GM12878 (cell line): ENCODE data around the gene PTTG2. TPM values are rescaled to one million over a fixed set of nuclear protein-coding genes. Genes with fewer than 3 reads are reported as not detected.

ENCODE experiments used
- BCLAF1 ChIP-seq: fragments of 450-650 bp; IDR thresholded peaks from 2 replicates; pipeline ENCODE4 v1.6.1; 2017; ENCODE audit warnings: antibody characterized with exemption, mild to moderate bottlenecking, moderate library complexity
- BRCA1 ChIP-seq: IDR thresholded peaks from 2 replicates; pipeline ENCODE4 v1.6.1; 2011; ENCODE audit warnings: low read depth, low read length, improper control_type of control experiment
- CEBPB ChIP-seq, 2 experiments: fragments of 150-350 bp in 1 of 2; IDR thresholded peaks; 2 replicates each; pipeline ENCODE4 v1.6.1; 2012 to 2014; ENCODE audit warnings: low read depth in 2 of 2, low read length in 2 of 2, borderline replicate concordance in 1 of 2, inconsistent platforms in 1 of 2
- EZH2 ChIP-seq: IDR thresholded peaks from 2 replicates; pipeline ENCODE4 v1.6.1; 2012; ENCODE audit warnings: low read depth, mild to moderate bottlenecking, control low read depth, inconsistent platforms, low read length, borderline replicate concordance; ENCODE audit not compliant: control insufficient read depth
- MXI1 ChIP-seq: fragments of 150-350 bp; IDR thresholded peaks from 2 replicates; pipeline ENCODE4 v1.6.1; 2011; ENCODE audit warnings: low read depth, mild to moderate bottlenecking, inconsistent platforms, low read length, improper control_type of control experiment
- NFYB ChIP-seq: IDR thresholded peaks from 2 replicates; pipeline ENCODE4 v1.6.1; 2011; ENCODE audit warnings: low read depth, mild to moderate bottlenecking, low read length, improper control_type of control experiment, moderate library complexity; ENCODE audit not compliant: insufficient read depth
- POLR2AphosphoS2 ChIP-seq: IDR thresholded peaks from 2 replicates; pipeline ENCODE4 v1.6.1; 2011; ENCODE audit warnings: low read depth, mild to moderate bottlenecking, low read length, improper control_type of control experiment, moderate library complexity
- RELB ChIP-seq: fragments of 450-650 bp; IDR thresholded peaks from 2 replicates; pipeline ENCODE4 v1.6.1; 2017; ENCODE audit warnings: low read depth, mild to moderate bottlenecking, moderate library complexity
- SREBF1 ChIP-seq: IDR thresholded peaks from 2 replicates; pipeline ENCODE4 v1.6.1; 2012; ENCODE audit warnings: mild to moderate bottlenecking, low read length
- ZNF217 ChIP-seq: fragments of 450-650 bp; IDR thresholded peaks from 2 replicates; pipeline ENCODE4 v1.6.1; 2017; ENCODE audit warnings: antibody characterized with exemption, mild to moderate bottlenecking
- ZNF592 ChIP-seq: fragments of 450-650 bp; IDR thresholded peaks from 2 replicates; pipeline ENCODE4 v1.6.1; 2017; ENCODE audit warnings: mild to moderate bottlenecking, moderate library complexity
- polyA plus RNA-seq, 11 experiments: library from polyadenylated mRNA; depleted of rRNA in 4 of 11; unstranded in 6 of 11; stranded (reverse) in 5 of 11; fragments of >200 nt; fragmentation: Nextera tagmentation in 4 of 11; fragmentation: Illumina TruSeq in 1 of 11; extraction: Ambion mirVana in 4 of 11; extraction: Trizol in 1 of 11; gene quantifications; 1 replicate in 1 of 11; 2 replicates in 10 of 11; pipeline versions ENCODE4 v1.2.1 to v1.2.3, GENCODE V29; 2011 to 2016; ENCODE audit warnings: inconsistent platforms in 2 of 11, missing spikeins in 2 of 11, low read depth in 1 of 11
- total RNA-seq, 4 experiments: library from RNA; depleted of rRNA in 3 of 4; stranded (reverse); fragments of >200 nt in 3 of 4; fragmentation: Illumina TruSeq in 1 of 4; extraction: Trizol in 1 of 4; gene quantifications; 2 replicates each; pipeline versions ENCODE4 v1.2.1 to v1.2.3, GENCODE V29; 2013 to 2021

Gene PTTG2
- total and polyA plus RNA-seq, 10 of the 15 experiments (the other 5 are each of a cell fraction or from before 2014, with no cell fraction given) = 0.09 to 0.54 (median 0.39) TPM; not detected in 4

GRCh38 chr4:37958932-37959331, 1.3 kb upstream of the PTTG2 start (continued):
- no peak for TF ChIP-seq CEBPB (IDR thresholded peaks at IDR 0.05; ENCODE audit: borderline replicate concordance in 1 of 2, low read depth in 2 of 2, low read length in 2 of 2)
- no peak for TF ChIP-seq BCLAF1
- no peak for TF ChIP-seq EZH2
- TF ChIP-seq POLR2AphosphoS2 = no peak
- no peak for TF ChIP-seq RELB
- TF ChIP-seq ZNF217 = no peak
- TF ChIP-seq SREBF1 = no peak
- TF ChIP-seq ZNF592 = no peak
- TF ChIP-seq NFYB = no peak
- no peak for TF ChIP-seq BRCA1
- no peak for TF ChIP-seq MXI1
- TF ChIP-seq, all 136 proteins: peak for 0
